ENCODE results near the gene KIF21A.

Gene KIF21A

DNA sequence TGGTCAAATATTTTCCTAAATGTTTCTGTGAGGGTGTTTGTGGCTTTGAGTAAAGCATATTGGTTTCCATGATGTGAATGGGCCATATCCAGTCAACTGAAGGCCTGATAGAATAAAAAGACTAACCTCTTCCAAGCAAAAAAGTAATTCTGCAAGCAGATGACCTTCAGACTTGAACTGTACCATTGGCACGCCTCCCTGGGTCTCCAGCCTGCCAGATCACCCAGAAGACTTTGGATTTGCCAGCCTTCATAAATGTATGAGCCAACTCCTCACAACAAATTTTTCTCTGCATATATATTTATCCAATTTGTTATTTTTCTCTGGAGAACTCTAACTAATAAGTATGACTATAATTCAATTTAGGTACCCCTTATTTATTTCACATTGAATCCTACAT is 190.3 kb downstream of the KIF21A start:
- DNase-seq = no peak
